ENCODE results near the gene SP2. TPM values are rescaled to one million over a fixed set of nuclear protein-coding genes. Genes with fewer than 3 reads are reported as not detected.

SP2 gene
- total and polyA plus RNA-seq, 4 donors: 7.5 to 18.0 (median 13.2) TPM

DNA sequence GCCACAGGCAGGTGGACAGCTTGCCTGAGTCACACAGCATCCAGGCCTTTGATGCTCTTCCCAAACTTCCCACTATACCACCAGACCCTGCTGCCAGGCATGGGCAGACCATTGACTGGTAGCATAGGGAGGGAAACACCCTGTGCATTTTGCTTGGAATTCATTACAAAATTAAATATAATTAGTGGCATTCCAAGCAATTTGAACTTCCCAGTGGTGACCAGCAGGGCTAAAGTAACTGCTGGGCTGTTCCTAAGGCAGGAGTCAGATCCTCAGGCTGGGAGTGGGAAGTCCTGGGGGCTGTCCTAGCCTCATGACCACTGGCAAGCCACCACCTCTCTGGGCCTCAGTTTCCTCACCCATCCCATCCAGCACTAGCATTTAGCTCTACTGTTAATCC is 57.9 kb downstream of the SP2 start:
- intact Hi-C loops (cut with DNase I): no loop called here

DNA sequence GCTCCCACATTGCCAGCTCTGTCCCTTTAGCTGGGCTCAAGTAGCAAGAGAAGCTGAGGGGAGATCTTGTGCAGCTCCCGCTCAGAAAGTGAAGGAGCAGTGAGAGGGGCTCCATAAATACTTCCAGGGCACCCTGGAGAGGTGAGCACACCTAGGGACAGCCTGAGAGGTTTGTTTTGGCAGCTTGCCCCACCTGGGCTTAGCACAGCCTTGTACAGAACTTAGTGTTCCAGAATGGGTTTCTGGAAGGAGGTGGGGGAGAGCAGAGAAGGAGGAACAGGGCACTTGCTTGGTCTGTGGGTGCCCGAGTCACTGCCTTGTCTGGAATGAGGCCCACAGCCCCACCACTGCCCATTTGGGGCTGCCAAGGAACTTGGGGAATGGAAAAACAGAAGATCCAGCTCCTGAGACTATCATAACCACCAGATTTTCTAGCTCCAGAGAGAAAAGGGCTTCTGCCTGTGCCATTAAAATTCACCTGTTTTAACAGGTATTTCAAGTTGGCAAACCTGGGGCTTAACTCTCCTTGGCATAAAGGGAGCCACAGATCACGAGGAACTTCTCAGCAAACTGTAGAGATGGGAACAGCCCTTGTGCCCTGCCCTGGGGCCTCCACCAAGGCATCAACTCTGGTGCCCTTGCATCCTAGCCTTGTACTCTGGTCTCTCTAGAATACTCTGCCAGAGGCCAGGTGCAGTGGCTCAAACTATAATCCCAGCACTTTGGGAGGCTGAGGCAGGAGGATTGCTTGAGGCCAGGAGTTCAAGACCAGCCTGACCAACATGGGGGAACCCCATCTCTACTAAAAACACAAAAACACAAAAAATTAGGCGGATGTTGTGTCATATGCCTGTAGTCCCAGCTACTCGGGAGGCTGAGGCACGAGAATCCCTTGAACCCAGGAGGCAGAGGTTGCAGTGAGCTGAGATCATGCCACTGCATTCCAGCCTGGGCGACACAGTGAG is 59.7 kb downstream of the SP2 start:
- no peaks in the 10 kb centered on the region for H3K4me1 ChIP-seq (ENCODE audit: control insufficient read depth in 1 of 2, insufficient read depth in 2 of 2, low read length in 2 of 2)
- intact Hi-C loops (cut with DNase I): no loop called here
- WGBS, 2 donors: 78 to 83% methylated on average over 7 of the region's 7 CpGs
- H3K4me3 ChIP-seq (ENCODE audit: low read length in 2 of 2): no peak overlapping the region
- no peak for DNase-seq
- no peaks in the 10 kb centered on the region for H3K27me3 ChIP-seq (ENCODE audit: control insufficient read depth in 1 of 2, insufficient read depth in 2 of 2, low read length in 1 of 2)
- H3K36me3 ChIP-seq (ENCODE audit: control insufficient read depth in 1 of 2, insufficient read depth in 2 of 2, low read length in 1 of 2): peaks cover 0 to 2% of the 10 kb centered on the region in 2 donors
- no peak for ATAC-seq (ENCODE audit: low FRiP score)
- H3K27ac ChIP-seq (ENCODE audit: low read depth in 1 of 2, low read length in 2 of 2): no peak overlapping the region
- H3K9me3 ChIP-seq (ENCODE audit: control insufficient read depth, low read length): no peaks in the 10 kb centered on the region

More for the DNA sequence above, 57.9 kb downstream of the SP2 start:
- Histone ChIP-seq H3K36me3 (ENCODE audit: control insufficient read depth in 1 of 2, insufficient read depth in 2 of 2, low read length in 1 of 2) (peaks cover 0 to 2% of the 10 kb centered on the region in 2 donors), H3K27me3 (ENCODE audit: control insufficient read depth in 1 of 2, insufficient read depth in 2 of 2, low read length in 1 of 2) (no peaks in the 10 kb centered on the region), H3K4me3 (ENCODE audit: low read length in 2 of 2) (no peak overlapping the region), H3K9me3 (ENCODE audit: control insufficient read depth, low read length) (no peaks in the 10 kb centered on the region), H3K27ac (ENCODE audit: low read depth in 1 of 2, low read length in 2 of 2) (no peak overlapping the region), H3K4me1 (ENCODE audit: control insufficient read depth in 1 of 2, insufficient read depth in 2 of 2, low read length in 2 of 2) (no peaks in the 10 kb centered on the region)
- no peak for ATAC-seq (ENCODE audit: low FRiP score)
- DNase-seq: no peak

DNA sequence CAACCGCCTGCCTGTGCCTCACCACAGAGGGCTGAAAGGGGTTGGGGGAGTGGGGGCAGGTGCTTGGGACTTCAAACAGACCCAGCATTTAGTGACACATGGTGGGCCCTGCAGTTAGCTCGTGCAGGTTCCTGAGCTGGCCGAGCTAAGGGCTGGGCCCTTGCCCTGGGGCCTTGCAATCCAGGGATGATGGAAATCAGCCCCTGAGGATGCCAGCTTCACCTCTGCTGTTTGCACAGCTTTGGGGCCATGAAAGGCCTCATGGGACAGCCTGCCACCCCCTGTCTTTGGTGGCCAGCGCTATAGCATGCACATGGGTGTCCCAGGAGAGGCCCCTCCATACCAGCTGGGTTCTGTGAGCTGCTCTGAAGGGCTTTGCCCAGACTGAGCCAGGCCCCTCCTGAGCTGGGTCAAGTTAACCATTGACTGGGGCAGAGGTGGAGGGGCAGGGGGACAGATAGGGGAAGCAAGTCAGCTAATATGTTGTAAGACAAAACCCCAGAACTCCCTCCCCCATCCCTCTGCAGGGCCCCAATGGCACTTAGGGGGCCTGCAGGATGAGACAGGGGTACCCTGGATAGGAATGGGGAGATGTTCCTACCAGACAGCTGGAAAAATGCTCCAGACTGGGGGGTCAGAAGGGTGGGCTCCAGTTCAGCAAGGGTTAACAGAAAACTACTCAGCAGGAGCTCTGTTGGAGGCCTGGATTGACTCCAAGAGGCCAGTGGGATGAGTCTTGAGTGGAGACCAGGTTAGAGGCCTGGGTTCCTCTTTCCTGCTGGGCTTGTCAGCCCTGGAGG is 61.0 kb downstream of the SP2 start:
- ATAC-seq (ENCODE audit: low FRiP score): no peak
- no peaks in the 10 kb centered on the region for H3K4me1 ChIP-seq (ENCODE audit: control insufficient read depth in 1 of 2, insufficient read depth in 2 of 2, low read length in 2 of 2)
- H3K27me3 ChIP-seq (ENCODE audit: control insufficient read depth in 1 of 2, insufficient read depth in 2 of 2, low read length in 1 of 2): no peaks in the 10 kb centered on the region
- H3K36me3 ChIP-seq (ENCODE audit: control insufficient read depth in 1 of 2, insufficient read depth in 2 of 2, low read length in 1 of 2): peaks cover 0 to 2% of the 10 kb centered on the region in 2 donors
- no peak overlapping the region for H3K27ac ChIP-seq (ENCODE audit: low read depth in 1 of 2, low read length in 2 of 2)
- H3K9me3 ChIP-seq (ENCODE audit: control insufficient read depth, low read length): no peaks in the 10 kb centered on the region
- H3K4me3 ChIP-seq (ENCODE audit: low read length in 2 of 2): no peak overlapping the region
- 65 to 74% methylated on average over 4 of the region's 4 CpGs for WGBS, 2 donors
- intact Hi-C loops (cut with DNase I): no loop called here
- DNase-seq: no peak

DNA sequence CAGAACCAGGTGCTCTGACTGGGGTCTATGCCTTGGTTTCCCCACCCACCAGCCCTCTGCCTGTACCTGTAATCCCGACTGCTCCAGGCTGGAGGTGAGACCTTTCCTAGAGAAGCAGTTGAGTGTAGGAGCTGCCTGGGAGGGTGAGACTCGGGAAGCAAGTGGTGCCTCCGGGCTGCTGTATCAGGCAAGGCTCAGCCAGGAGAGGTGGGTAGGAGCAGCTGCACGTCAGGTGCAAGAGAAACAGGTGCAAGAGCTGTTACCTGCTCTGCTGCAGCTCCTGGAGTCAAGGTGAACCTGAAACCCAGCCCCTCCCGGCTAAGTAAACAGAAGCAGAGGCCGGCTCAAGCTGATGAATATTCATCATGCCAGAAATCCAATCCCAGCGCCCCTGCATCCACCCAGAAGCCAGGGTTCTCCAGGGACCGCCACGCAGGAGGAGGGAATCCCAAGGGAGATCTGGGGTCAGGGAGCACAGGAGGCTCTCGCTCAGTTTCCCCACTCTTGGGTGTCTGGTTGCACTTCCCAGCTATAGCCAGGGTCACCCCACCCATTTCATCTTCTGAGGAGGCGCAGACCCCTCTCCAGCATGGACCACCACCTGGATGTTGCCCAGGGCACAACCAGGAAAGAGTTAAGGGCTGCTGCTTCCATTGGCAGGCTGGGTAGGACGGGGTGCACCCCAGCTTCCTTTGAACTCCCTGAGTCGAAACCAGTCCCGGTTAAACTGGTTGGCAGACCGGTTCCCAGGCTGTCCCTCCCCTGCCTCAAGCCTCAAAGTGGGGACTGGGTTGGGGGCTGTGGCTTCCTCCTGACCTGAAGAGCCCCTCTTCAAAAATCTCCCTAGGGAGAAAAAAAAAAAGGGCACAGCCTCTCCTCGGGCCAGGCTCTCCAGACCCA is 61.8 kb downstream of the SP2 start, which contains the start of gene PRR15L:
PRR15L (minus strand) TSS at position 293 of the 900 bp plus-strand sequence. CDS start 4,649 bp downstream, outside the sequence.
- no peaks in the 10 kb centered on the region for H3K27me3 ChIP-seq (ENCODE audit: control insufficient read depth in 1 of 2, insufficient read depth in 2 of 2, low read length in 1 of 2)
- no peak within 1 kb of the TSS for H3K4me3 ChIP-seq (ENCODE audit: low read length in 2 of 2)
- no peaks in the 10 kb centered on the region for H3K9me3 ChIP-seq (ENCODE audit: control insufficient read depth, low read length)
- H3K4me1 ChIP-seq (ENCODE audit: control insufficient read depth in 1 of 2, insufficient read depth in 2 of 2, low read length in 2 of 2): no peaks in the 10 kb centered on the region
- H3K36me3 ChIP-seq (ENCODE audit: control insufficient read depth in 1 of 2, insufficient read depth in 2 of 2, low read length in 1 of 2): peaks cover 0 to 2% of the 10 kb centered on the region in 2 donors
- DNase-seq (no peak), ATAC-seq (ENCODE audit: low FRiP score) (no peak)
- WGBS, 2 donors: 48 to 55% methylated on average over 16 of the region's 16 CpGs
- intact Hi-C loops (cut with DNase I): no loop called here
- no peak within 1 kb of the TSS for H3K27ac ChIP-seq (ENCODE audit: low read depth in 1 of 2, low read length in 2 of 2)

DNA sequence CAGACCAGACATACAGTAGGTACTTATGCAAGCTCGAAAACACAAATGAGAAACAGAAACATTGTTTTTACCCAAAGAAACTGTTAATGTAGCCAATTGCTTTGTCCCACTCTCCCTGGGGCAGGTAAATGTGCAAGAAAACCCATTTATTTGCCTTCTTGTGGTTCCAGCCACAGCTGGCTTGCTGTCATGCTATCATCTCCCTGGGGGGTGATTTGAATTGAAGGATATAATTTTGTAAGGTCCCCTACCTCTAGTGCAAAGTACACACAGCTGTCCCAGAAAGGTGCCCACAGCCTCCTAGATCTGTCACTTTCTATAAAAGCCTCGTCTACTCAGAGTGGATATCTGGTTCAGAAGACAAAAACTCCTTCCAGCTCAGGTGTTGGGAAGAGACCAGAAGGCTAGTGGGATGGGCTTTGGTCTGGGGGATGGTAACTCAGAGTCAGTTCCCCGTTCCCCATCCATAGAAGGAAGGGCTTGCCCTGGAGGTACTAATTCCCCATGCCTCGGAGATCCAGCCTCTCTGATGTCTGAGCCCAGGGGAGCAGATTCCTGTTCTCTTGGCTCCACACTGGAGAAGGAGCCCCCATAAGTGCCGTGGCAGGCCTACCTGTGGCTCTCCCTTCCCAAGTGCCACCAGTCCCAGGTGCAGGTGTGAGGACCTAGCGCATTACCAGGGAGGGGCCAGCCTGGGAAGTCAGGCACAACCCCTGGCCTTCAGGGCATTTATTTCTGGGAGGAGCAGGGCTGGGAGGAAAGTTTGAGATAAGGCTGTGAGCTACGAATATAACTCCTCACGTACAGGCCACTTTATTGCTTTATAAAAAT is 64.0 kb downstream of the SP2 start:
- no peak overlapping the region for H3K27ac ChIP-seq (ENCODE audit: low read depth in 1 of 2, low read length in 2 of 2)
- DNase-seq (no peak), ATAC-seq (ENCODE audit: low FRiP score) (peak; percentile 8)
- H3K27me3 ChIP-seq (ENCODE audit: control insufficient read depth in 1 of 2, insufficient read depth in 2 of 2, low read length in 1 of 2): no peaks in the 10 kb centered on the region
- no peak overlapping the region for H3K4me3 ChIP-seq (ENCODE audit: low read length in 2 of 2)
- intact Hi-C loops (cut with DNase I): no loop called here
- no peaks in the 10 kb centered on the region for H3K9me3 ChIP-seq (ENCODE audit: control insufficient read depth, low read length)
- H3K36me3 ChIP-seq (ENCODE audit: control insufficient read depth in 1 of 2, insufficient read depth in 2 of 2, low read length in 1 of 2): no peaks in the 10 kb centered on the region
- WGBS, 2 donors: 76 to 79% methylated on average over 8 of the region's 8 CpGs
- no peaks in the 10 kb centered on the region for H3K4me1 ChIP-seq (ENCODE audit: control insufficient read depth in 1 of 2, insufficient read depth in 2 of 2, low read length in 2 of 2)

DNA sequence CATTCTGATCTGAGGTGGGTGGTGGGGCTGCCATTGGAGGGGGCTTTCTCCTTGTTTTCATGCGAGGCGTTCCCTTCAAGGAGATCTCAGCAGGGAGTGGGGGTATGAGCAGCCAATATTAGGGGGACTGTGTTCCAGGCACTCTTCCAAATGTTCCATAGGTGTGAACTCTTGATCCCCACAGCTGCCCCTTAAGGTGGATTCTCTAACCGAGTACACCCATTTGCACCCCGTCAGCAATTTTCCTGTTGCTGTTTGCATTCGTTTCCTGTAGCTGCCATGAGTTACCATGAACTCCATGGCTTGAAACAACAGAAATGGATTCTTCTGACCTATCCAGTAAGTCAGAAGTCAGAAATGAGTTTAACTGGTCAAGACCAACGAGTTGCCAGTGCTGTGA is 65.4 kb downstream of the SP2 start:
- no peaks in the 10 kb centered on the region for H3K27me3 ChIP-seq (ENCODE audit: control insufficient read depth in 1 of 2, insufficient read depth in 2 of 2, low read length in 1 of 2)
- H3K36me3 ChIP-seq (ENCODE audit: control insufficient read depth in 1 of 2, insufficient read depth in 2 of 2, low read length in 1 of 2): no peaks in the 10 kb centered on the region
- H3K4me1 ChIP-seq (ENCODE audit: control insufficient read depth in 1 of 2, insufficient read depth in 2 of 2, low read length in 2 of 2): no peaks in the 10 kb centered on the region
- intact Hi-C loops (cut with DNase I): no loop called here
- H3K4me3 ChIP-seq (ENCODE audit: low read length in 2 of 2): no peak overlapping the region
- DNase-seq: no peak
- no peaks in the 10 kb centered on the region for H3K9me3 ChIP-seq (ENCODE audit: control insufficient read depth, low read length)
- 83 to 86% methylated on average over 6 of the region's 6 CpGs for WGBS, 2 donors
- no peak overlapping the region for H3K27ac ChIP-seq (ENCODE audit: low read depth in 1 of 2, low read length in 2 of 2)
- no peak for ATAC-seq (ENCODE audit: low FRiP score)

DNA sequence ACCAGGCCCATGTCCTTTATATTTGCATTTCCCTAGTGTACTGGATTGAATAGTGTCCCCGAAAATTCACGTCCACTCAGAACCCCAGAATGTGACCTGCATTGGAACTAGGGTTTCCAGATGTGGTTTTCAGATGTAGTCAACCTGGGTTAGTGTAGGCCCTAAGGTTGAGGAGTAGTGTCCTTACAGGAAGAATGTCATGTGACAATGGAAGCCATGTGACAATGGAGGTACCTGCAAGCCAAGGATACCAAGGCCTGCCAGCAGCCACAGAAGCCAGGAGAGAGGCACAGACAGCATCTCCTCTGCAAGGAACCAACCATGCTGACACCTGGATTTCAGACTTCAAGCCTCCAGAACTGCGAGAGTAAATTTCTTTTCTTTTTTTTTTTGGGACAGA is 66.9 kb downstream of the SP2 start:
- H3K36me3 ChIP-seq (ENCODE audit: control insufficient read depth in 1 of 2, insufficient read depth in 2 of 2, low read length in 1 of 2): no peaks in the 10 kb centered on the region
- no peak overlapping the region for H3K4me3 ChIP-seq (ENCODE audit: low read length in 2 of 2)
- intact Hi-C loops (cut with DNase I): no loop called here
- no peaks in the 10 kb centered on the region for H3K4me1 ChIP-seq (ENCODE audit: control insufficient read depth in 1 of 2, insufficient read depth in 2 of 2, low read length in 2 of 2)
- H3K27ac ChIP-seq (ENCODE audit: low read depth in 1 of 2, low read length in 2 of 2): no peak overlapping the region
- H3K27me3 ChIP-seq (ENCODE audit: control insufficient read depth in 1 of 2, insufficient read depth in 2 of 2, low read length in 1 of 2): no peaks in the 10 kb centered on the region
- 79 to 97% methylated on average over 3 of the region's 3 CpGs for WGBS, 2 donors
- DNase-seq (no peak), ATAC-seq (ENCODE audit: low FRiP score) (no peak)
- H3K9me3 ChIP-seq (ENCODE audit: control insufficient read depth, low read length): no peaks in the 10 kb centered on the region

Data from aorta (tissue), 5 donors.